Pancreas (tissue), 10 donors: ENCODE data around the gene ITGB7. TPM values are rescaled to one million over a fixed set of nuclear protein-coding genes. Genes with fewer than 3 reads are reported as not detected.

Experiments used
- ATAC-seq, 4 donors: fragments of 200-7000 bp; cut with Tn5 transposase; one replicate each; pipeline versions ENCODE4 v1.8.0 to v1.9.1; 2020; ENCODE audit warnings: mild to moderate bottlenecking in 4 of 4, moderate library complexity in 4 of 4
- DNase-seq, 6 donors: peaks; one replicate each; pipeline ENCODE4 v3.0.0-alpha.2; 2020
- FAIRE-seq: peaks from 2 replicates; lab custom pipeline; 2012; peaks lifted over from hg19 to GRCh38; lab: Jason Lieb, UNC
- H3K27ac ChIP-seq, 4 donors: fragments of 200-600 bp; sonication (generic); 1 replicate in 3 of 4; 2 replicates in 1 of 4; pipeline versions ENCODE4 v1.5.0 to v1.8.0; 2020
- H3K27me3 ChIP-seq, 4 donors: fragments of 200-600 bp; one replicate each; pipeline ENCODE4 v1.8.0; 2021
- H3K36me3 ChIP-seq, 3 donors: fragments of 200-600 bp; sonication (generic) in 1 of 3; one replicate each; pipeline versions ENCODE4 v1.5.0 to v1.8.0; 2020 to 2021
- H3K4me1 ChIP-seq, 3 donors: fragments of 200-600 bp; one replicate each; pipeline ENCODE4 v1.8.0; 2021
- H3K4me3 ChIP-seq, 4 donors: fragments of 200-600 bp; sonication (generic) in 2 of 4; one replicate each; pipeline versions ENCODE4 v1.5.0 to v1.8.0; 2020 to 2021
- H3K9me3 ChIP-seq, 4 donors: fragments of 200-600 bp; one replicate each; pipeline ENCODE4 v1.8.0; 2021
- WGBS, 2 donors: extraction: QIAGEN DNeasy Blood & Tissue Kit; methylation state at CpG; one replicate each; pipeline ENCODE4 v1.1.7; 2013; 5-methylcytosine and 5-hydroxymethylcytosine counted together
- intact Hi-C, 3 donors: fragments of 100-400 bp; cut with DNase I; formaldehyde crosslinking; loops; one replicate each; pipeline versions ENCODE4 v1.11.1 to v1.14.2; 2022
- polyA plus RNA-seq, 2 donors: library from polyadenylated mRNA; stranded (reverse); fragments of 200-250 nt; gene quantifications; one replicate each; pipeline ENCODE4 v1.2.3, GENCODE V29; 2013
- total RNA-seq, 6 donors: library from RNA; stranded (reverse); fragmentation: NEBNext Ultra II Directional in 4 of 6; extraction: Animal tissue kit (Norgen Biotek cat#: 25700) in 4 of 6; gene quantifications; one replicate each; pipeline versions ENCODE4 v1.2.1 to v1.2.4, GENCODE V29; 2021 to 2023
- TF ChIP-seq, protein P1 (sequence below), 4 donors: fragments of 200-600 bp; sonication (generic) in 3 of 4; IDR thresholded peaks; one replicate each; pipeline versions ENCODE4 v1.5.0 to v1.8.0; 2021; ENCODE audit warnings: antibody characterized with exemption in 4 of 4
- donor health status: healthy with polysubstance abuse.
- donor health status: DM: no; HTN: no; CAD: no; lungs with moderate emphysema.
- donor health status: DM: no; HTN: no; CAD: no.
- donor health status: control.
- donor health status: control.
- donor health status: Bipolar disorder and iron deficiency.
- donor health status: DM: yes; HTN: yes; CAD: no.
- donor health status: DM: no; HTN: no; CAD: no.
- donor health status: DM: no; HTN: no; CAD: no.
- donor health status: DM: yes; HTN: yes; CAD: no.

ITGB7 gene
- total and polyA plus RNA-seq, 8 donors, result 1.1 to 1.8 (median 1.6) TPM

DNA sequence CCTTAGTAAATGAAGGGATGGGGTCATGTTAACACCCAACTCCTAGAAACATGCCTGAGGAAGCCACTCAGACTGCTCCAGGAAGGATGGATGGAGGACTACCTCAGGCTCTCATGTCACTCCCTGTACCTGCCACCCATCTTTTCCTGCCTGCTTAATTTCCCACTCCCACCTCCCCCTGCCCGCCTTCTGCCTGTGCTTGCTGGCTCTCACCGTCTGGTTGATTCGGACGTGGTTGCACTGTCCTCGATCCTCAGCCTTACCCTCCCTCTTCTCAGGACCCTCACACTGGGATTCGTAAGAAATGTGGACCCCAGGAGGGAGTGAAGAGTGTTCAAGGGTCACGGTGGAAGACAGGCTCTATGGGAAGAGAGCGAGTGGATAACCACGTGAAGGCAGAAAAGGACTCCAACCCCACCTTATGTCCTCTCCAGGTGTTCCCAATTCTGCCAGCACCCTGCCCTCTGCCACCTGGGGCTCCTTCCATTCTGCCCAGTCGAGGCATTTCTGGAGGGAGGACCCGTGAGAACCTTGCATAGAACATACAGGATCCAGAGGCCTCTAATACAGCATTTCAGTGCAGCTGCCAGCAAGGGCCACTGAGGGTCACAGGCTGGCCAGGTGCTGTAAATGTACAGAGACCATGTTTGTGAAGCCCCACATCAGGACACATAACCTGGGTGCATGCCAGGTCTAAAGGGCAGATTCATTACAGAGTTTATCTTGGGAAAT is 12.9 kb downstream of the ITGB7 start:
- 64 to 72% methylated on average over 11 of the region's 11 CpGs for WGBS, 2 donors
- TF ChIP-seq, protein P1, sequence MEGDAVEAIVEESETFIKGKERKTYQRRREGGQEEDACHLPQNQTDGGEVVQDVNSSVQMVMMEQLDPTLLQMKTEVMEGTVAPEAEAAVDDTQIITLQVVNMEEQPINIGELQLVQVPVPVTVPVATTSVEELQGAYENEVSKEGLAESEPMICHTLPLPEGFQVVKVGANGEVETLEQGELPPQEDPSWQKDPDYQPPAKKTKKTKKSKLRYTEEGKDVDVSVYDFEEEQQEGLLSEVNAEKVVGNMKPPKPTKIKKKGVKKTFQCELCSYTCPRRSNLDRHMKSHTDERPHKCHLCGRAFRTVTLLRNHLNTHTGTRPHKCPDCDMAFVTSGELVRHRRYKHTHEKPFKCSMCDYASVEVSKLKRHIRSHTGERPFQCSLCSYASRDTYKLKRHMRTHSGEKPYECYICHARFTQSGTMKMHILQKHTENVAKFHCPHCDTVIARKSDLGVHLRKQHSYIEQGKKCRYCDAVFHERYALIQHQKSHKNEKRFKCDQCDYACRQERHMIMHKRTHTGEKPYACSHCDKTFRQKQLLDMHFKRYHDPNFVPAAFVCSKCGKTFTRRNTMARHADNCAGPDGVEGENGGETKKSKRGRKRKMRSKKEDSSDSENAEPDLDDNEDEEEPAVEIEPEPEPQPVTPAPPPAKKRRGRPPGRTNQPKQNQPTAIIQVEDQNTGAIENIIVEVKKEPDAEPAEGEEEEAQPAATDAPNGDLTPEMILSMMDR (IDR thresholded peaks at IDR 0.05), result no peak
- no peaks in the 10 kb centered on the region for H3K9me3 ChIP-seq
- DNase-seq, result no peak
- H3K27ac ChIP-seq, result no peak overlapping the region
- H3K4me1 ChIP-seq, result peaks cover 0 to 6% (median 0%) of the 10 kb centered on the region in 3 donors
- no peak for ATAC-seq
- H3K36me3 ChIP-seq, result no peaks in the 10 kb centered on the region
- H3K27me3 ChIP-seq, result no peaks in the 10 kb centered on the region
- H3K4me3 ChIP-seq, result no peak overlapping the region
- intact Hi-C loops, result loop anchor here in 2 of 3 donors (10.0 kb wide), 2 partner anchors 49 to 129 kb away; no protein-coding TSS in a partner anchor
- no peak for FAIRE-seq

DNA sequence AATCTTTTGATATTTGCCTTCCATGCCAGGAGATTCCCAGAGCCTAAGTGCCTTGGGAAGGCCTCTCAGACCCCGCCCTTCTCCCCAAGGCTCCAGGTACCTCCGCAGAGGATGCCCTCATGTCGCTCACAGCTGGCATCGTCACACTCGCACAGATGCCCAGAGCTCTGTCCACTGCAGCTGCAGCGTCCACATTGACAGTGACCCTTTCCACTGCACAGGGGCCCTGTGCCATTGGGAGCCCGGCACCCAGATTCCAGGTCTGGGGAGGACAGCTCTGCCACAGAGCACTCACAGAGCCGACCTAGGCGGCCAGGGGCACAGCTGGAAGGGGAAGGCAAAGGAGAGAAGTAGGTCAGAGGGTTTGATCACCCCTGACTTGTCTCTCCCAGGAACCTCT is 14.0 kb downstream of the ITGB7 start:
- ATAC-seq (no peak), DNase-seq (no peak), FAIRE-seq (no peak)
- intact Hi-C loops, result loop anchor here in 2 of 3 donors (10.0 kb wide), 2 partner anchors 48 to 128 kb away; no protein-coding TSS in a partner anchor
- Histone ChIP-seq H3K36me3 (no peaks in the 10 kb centered on the region), H3K9me3 (no peaks in the 10 kb centered on the region), H3K4me1 (peaks cover 0 to 5% (median 0%) of the 10 kb centered on the region in 3 donors), H3K27me3 (no peaks in the 10 kb centered on the region), H3K4me3 (no peak overlapping the region), H3K27ac (no peak overlapping the region)
- WGBS, 2 donors, result 75% methylated on average over 9 of the region's 9 CpGs
- TF ChIP-seq, protein P1 (IDR thresholded peaks at IDR 0.05), result no peak

DNA sequence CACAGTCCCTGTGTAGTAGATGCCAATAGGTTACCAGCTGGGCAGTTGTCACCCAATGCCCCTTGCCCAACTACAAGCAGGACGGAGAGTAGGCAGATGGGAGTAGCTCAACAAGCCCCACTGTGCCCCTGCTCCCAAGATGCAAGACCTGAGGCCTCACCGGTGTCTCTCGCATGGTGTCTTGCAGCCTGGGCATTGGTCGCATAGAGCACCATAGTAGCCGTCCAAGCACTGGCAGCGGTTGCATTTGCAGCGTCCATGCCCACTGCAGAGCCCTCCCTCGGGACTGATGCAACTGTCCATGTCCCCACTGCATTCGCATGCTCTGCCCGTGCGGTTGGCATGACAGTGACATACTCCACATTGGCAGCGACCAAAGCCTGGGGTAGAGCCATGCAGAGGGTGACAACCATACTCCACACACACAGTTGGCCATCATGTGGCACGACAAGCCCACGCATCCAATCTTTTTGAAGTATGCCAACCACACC is 14.5 kb downstream of the ITGB7 start:
- no peak overlapping the region for H3K4me3 ChIP-seq
- H3K9me3 ChIP-seq, result no peaks in the 10 kb centered on the region
- intact Hi-C loops, result loop anchor here in 2 of 3 donors (10.0 kb wide), 2 partner anchors 48 to 128 kb away; no protein-coding TSS in a partner anchor
- WGBS, 2 donors, result 87 to 90% methylated on average over 14 of the region's 14 CpGs
- peaks cover 0 to under 1% (median 0%) of the 10 kb centered on the region in 3 donors for H3K36me3 ChIP-seq
- DNase-seq (no peak), FAIRE-seq (no peak), ATAC-seq (no peak)
- no peaks in the 10 kb centered on the region for H3K4me1 ChIP-seq
- TF ChIP-seq, protein P1 (IDR thresholded peaks at IDR 0.05), result no peak
- no peak overlapping the region for H3K27ac ChIP-seq
- H3K27me3 ChIP-seq, result no peaks in the 10 kb centered on the region

DNA sequence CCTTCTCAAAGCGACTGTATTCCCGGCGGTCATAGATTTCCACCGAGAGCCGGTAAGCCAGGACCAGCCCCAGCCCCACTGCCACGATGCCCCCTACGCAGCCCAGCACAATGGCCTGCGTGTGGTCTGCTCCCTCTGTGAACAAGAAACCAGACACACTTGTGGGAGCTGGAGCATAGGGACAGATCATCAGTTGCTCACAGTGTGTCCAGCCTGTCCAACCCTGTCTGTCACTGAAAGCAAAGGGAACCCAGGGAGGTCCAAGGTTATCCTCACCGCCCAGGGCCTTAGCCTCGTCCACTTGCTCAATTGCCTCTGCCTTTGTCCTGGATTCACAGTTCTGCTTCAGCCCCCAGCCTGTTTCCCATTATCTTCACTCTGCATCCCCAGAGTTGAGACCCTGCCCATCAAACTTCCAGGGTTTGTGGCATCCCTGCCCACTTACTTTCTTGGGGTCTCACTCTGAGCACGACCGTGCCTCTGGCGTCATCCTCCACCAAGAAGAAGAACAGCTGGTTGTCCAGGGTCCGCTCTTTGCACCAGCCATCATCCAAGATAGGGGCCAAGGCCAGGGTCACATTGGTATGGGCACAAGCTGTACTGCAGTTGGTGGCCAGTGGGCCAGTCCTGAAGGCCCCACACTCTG is 15.0 kb downstream of the ITGB7 start:
- DNase-seq (no peak), ATAC-seq (no peak), FAIRE-seq (no peak)
- H3K9me3 ChIP-seq, result no peaks in the 10 kb centered on the region
- WGBS, 2 donors, result 88 to 94% methylated on average over 14 of the region's 14 CpGs
- no peaks in the 10 kb centered on the region for H3K4me1 ChIP-seq
- TF ChIP-seq, protein P1 (IDR thresholded peaks at IDR 0.05), result no peak
- H3K4me3 ChIP-seq, result no peak overlapping the region
- no peak overlapping the region for H3K27ac ChIP-seq
- no peaks in the 10 kb centered on the region for H3K27me3 ChIP-seq
- intact Hi-C loops, result loop anchor here in 2 of 3 donors (10.0 kb wide), 2 partner anchors 47 to 127 kb away; no protein-coding TSS in a partner anchor
- H3K36me3 ChIP-seq, result peaks cover under 1 to 6% (median 2%) of the 10 kb centered on the region in 3 donors
